HG02870 (cell line): ENCODE results near the gene CHMP5.

Experiments used
- ATAC-seq: cut with Tn5 transposase; IDR thresholded peaks from one replicate; pipeline ENCODE4 v1.9.1; 2021; ENCODE audit warnings: mild to moderate bottlenecking, moderate library complexity; ENCODE audit not compliant: unreplicated experiment

Gene CHMP5

GRCh38 chr9:33264473-33265177 is at the start of gene CHMP5, which contains the start of gene BAG1:
CHMP5 (plus strand) TSS chr9:33265049; CDS start chr9:33265079, 30 bp downstream.
BAG1 (minus strand) TSS chr9:33264708.
- ATAC-seq = peak; percentile 87

GRCh38 chr9:33220681-33221567 is 43.9 kb upstream of the CHMP5 start:
- no peak for ATAC-seq

GRCh38 chr9:33221568-33221884 is 43.3 kb upstream of the CHMP5 start:
- ATAC-seq = no peak

GRCh38 chr9:33222031-33222430 is 42.8 kb upstream of the CHMP5 start:
- no peak for ATAC-seq

- ATAC-seq = no peak
Observed at GRCh38 chr9:33223696-33224095, 41.2 kb upstream of the CHMP5 start.

- ATAC-seq = no peak
Observed at GRCh38 chr9:33225319-33226147, 39.3 kb upstream of the CHMP5 start.

GRCh38 chr9:33227008-33227398 is 37.8 kb upstream of the CHMP5 start:
- peak; percentile 67 for ATAC-seq

GRCh38 chr9:33227741-33228140 is 37.1 kb upstream of the CHMP5 start:
- ATAC-seq = no peak

- no peak for ATAC-seq
Observed at GRCh38 chr9:33228606-33229005, 36.2 kb upstream of the CHMP5 start.

GRCh38 chr9:33229359-33230114 is 35.3 kb upstream of the CHMP5 start:
- no peak for ATAC-seq

- ATAC-seq = no peak
Observed at GRCh38 chr9:33230756-33231622, 33.9 kb upstream of the CHMP5 start.

GRCh38 chr9:33231623-33231942 is 33.3 kb upstream of the CHMP5 start:
- ATAC-seq = no peak

GRCh38 chr9:33232815-33233214 is 32.0 kb upstream of the CHMP5 start:
- no peak for ATAC-seq

- no peak for ATAC-seq
Observed at GRCh38 chr9:33233626-33234342, 31.1 kb upstream of the CHMP5 start.

GRCh38 chr9:33234511-33235467 is 30.1 kb upstream of the CHMP5 start:
- ATAC-seq = no peak

- no peak for ATAC-seq
Observed at GRCh38 chr9:33236571-33236970, 28.3 kb upstream of the CHMP5 start.

- ATAC-seq = no peak
Observed at GRCh38 chr9:33239921-33240320, 24.9 kb upstream of the CHMP5 start, which contains the start of gene SPINK4. SPINK4 (plus strand) TSS chr9:33240167; CDS start chr9:33240209, 42 bp downstream.

- no peak for ATAC-seq
Observed at GRCh38 chr9:33241298-33241697, 23.6 kb upstream of the CHMP5 start.
